GM23338 (cell line): ENCODE data around the gene GPC5. TPM values are rescaled to one million over a fixed set of nuclear protein-coding genes. Genes with fewer than 3 reads are reported as not detected.

Source experiments
- ATAC-seq: fragments of 200-7000 bp; cut with Tn5 transposase; 3 replicates; pipeline ENCODE4 v1.9.1; 2020
- DNase-seq: peaks from one replicate; pipeline ENCODE4 v3.0.0-alpha.2; 2015; ENCODE audit warnings: low spot score
- H2AFZ ChIP-seq: fragments of 200-600 bp; sonication (generic); 2 replicates; pipeline ENCODE4 v1.8.0; 2016; ENCODE audit warnings: antibody characterized with exemption, mild to moderate bottlenecking, moderate library complexity
- H3F3A ChIP-seq: fragments of 200-600 bp; sonication (generic); replicated peaks from 2 replicates; pipeline ENCODE4 v1.8.0; 2017; ENCODE audit warnings: antibody characterized with exemption, mixed run types, low read depth
- H3K27ac ChIP-seq: fragments of 200-600 bp; sonication (generic); 2 replicates; pipeline ENCODE4 v1.6.1; 2016; ENCODE audit warnings: low read depth
- H3K27me3 ChIP-seq: fragments of 200-600 bp; sonication (generic); 2 replicates; pipeline ENCODE4 v1.8.0; 2016; ENCODE audit warnings: mild to moderate bottlenecking, mixed run types, moderate library complexity; ENCODE audit not compliant: insufficient read depth
- H3K36me3 ChIP-seq: fragments of 200-600 bp; sonication (generic); 2 replicates; pipeline ENCODE4 v1.8.0; 2016; ENCODE audit warnings: mild to moderate bottlenecking; ENCODE audit not compliant: insufficient read depth
- H3K4me1 ChIP-seq: fragments of 200-600 bp; sonication (generic); 2 replicates; pipeline ENCODE4 v1.8.0; 2016; ENCODE audit warnings: mild to moderate bottlenecking, moderate library complexity; ENCODE audit not compliant: insufficient read depth
- H3K4me2 ChIP-seq: fragments of 200-600 bp; sonication (generic); 2 replicates; pipeline ENCODE4 v1.7.1; 2017; ENCODE audit warnings: mixed run types
- H3K4me3 ChIP-seq: fragments of 200-600 bp; sonication (generic); 2 replicates; pipeline ENCODE4 v1.6.1; 2016; ENCODE audit warnings: mixed run types
- H3K79me2 ChIP-seq: fragments of 200-600 bp; sonication (generic); replicated peaks from 2 replicates; pipeline ENCODE4 v1.8.0; 2017; ENCODE audit warnings: mild to moderate bottlenecking; ENCODE audit not compliant: insufficient read depth
- H3K9me2 ChIP-seq: fragments of 200-600 bp; sonication (generic); 2 replicates; pipeline ENCODE4 v1.8.0; 2017; ENCODE audit not compliant: insufficient read depth
- H4K20me1 ChIP-seq: fragments of 200-600 bp; sonication (generic); replicated peaks from 2 replicates; pipeline ENCODE4 v1.8.0; 2017; ENCODE audit warnings: mild to moderate bottlenecking; ENCODE audit not compliant: insufficient read depth
- H3K27ac Mint-ChIP-seq: 2 replicates; pipeline ENCODE4 v1.8.0; 2020; ENCODE audit warnings: inconsistent platforms, mild to moderate bottlenecking, moderate library complexity, mixed read lengths
- H3K27me3 Mint-ChIP-seq: 3 replicates; pipeline ENCODE4 v1.8.0; 2022; ENCODE audit warnings: low read depth, mild to moderate bottlenecking, moderate library complexity, mixed read lengths, inconsistent platforms; ENCODE audit not compliant: insufficient read depth, poor library complexity
- H3K36me3 Mint-ChIP-seq: 3 replicates; pipeline ENCODE4 v1.8.0; 2021; ENCODE audit warnings: low read depth, mild to moderate bottlenecking, inconsistent platforms, moderate library complexity, mixed read lengths
- H3K4me1 Mint-ChIP-seq: 3 replicates; pipeline ENCODE4 v1.8.0; 2020; ENCODE audit warnings: mild to moderate bottlenecking, inconsistent platforms, mixed read lengths
- H3K4me3 Mint-ChIP-seq: 3 replicates; pipeline ENCODE4 v1.8.0; 2021; ENCODE audit warnings: moderate library complexity, mild to moderate bottlenecking, inconsistent platforms, mixed read lengths
- H3K9me3 Mint-ChIP-seq: 3 replicates; pipeline ENCODE4 v1.8.0; 2020; ENCODE audit warnings: moderate library complexity, mild to moderate bottlenecking, inconsistent platforms, mixed read lengths
- CREB1 ChIP-seq: fragments of 250-450 bp; sonication (Bioruptor Pico); IDR thresholded peaks from 2 replicates; pipeline ENCODE4 v1.5.0; 2020; ENCODE audit warnings: low read depth, mild to moderate bottlenecking, moderate library complexity
- EZH2 ChIP-seq: fragments of 200-600 bp; sonication (generic); IDR thresholded peaks from one replicate; pipeline ENCODE4 v1.8.0; 2017; ENCODE audit warnings: antibody characterized with exemption, mild to moderate bottlenecking, low read depth; ENCODE audit not compliant: unreplicated experiment
- EZH2phosphoT487 ChIP-seq: fragments of 200-600 bp; sonication (generic); IDR thresholded peaks from one replicate; pipeline ENCODE4 v1.8.1; 2018; ENCODE audit warnings: antibody characterized with exemption; ENCODE audit not compliant: unreplicated experiment
- JUNB ChIP-seq: IDR thresholded peaks from one replicate; pipeline ENCODE4 v1.6.1; 2016; ENCODE audit warnings: antibody characterized with exemption; ENCODE audit not compliant: unreplicated experiment
- POLR2AphosphoS5 ChIP-seq: IDR thresholded peaks from 2 replicates; pipeline ENCODE4 v1.6.1; 2016; ENCODE audit warnings: antibody characterized with exemption, low read depth
- STAT1 ChIP-seq: IDR thresholded peaks from one replicate; pipeline ENCODE4 v1.6.1; 2016; ENCODE audit warnings: antibody characterized with exemption; ENCODE audit not compliant: unreplicated experiment
- ZNF114 ChIP-seq: fragments of 250-450 bp; sonication (Bioruptor Pico); IDR thresholded peaks from 2 replicates; pipeline ENCODE4 v1.5.0; 2020; ENCODE audit warnings: mild to moderate bottlenecking, moderate library complexity
- ZNF331 ChIP-seq: fragments of 250-450 bp; sonication (Bioruptor Pico); IDR thresholded peaks from 2 replicates; pipeline ENCODE4 v1.5.0; 2020; ENCODE audit warnings: low read depth, mild to moderate bottlenecking, moderate library complexity
- polyA plus RNA-seq: library from polyadenylated mRNA; unstranded; fragments of >200 nt; fragmentation: Nextera tagmentation; extraction: Ambion mirVana; gene quantifications from 2 replicates; pipeline ENCODE4 v1.2.1, GENCODE V29; 2016
- total RNA-seq: library from RNA; depleted of rRNA; stranded (reverse); fragments of >200 nt; shearing (Covaris generic); gene quantifications from 2 replicates; pipeline ENCODE4 v1.2.3, GENCODE V29; 2014
- TF ChIP-seq, protein P1 (sequence below): IDR thresholded peaks from one replicate; pipeline ENCODE4 v1.6.1; 2018; ENCODE audit warnings: antibody characterized with exemption; ENCODE audit not compliant: unreplicated experiment
- TF ChIP-seq, protein P2 (sequence below): fragments of 250-450 bp; sonication (Bioruptor Pico); IDR thresholded peaks from 2 replicates; pipeline ENCODE4 v1.5.0; 2020; ENCODE audit warnings: mild to moderate bottlenecking, moderate library complexity
- TF ChIP-seq, protein P3 (sequence below), 2 experiments: fragments of 200-600 bp in 1 of 2; sonication (generic) in 1 of 2; conservative IDR thresholded peaks; 2 replicates each; pipeline versions ENCODE4 v1.5.1 to v1.6.1; 2016 to 2017; ENCODE audit warnings: antibody characterized with exemption in 2 of 2, low read depth in 2 of 2, mild to moderate bottlenecking in 2 of 2, moderate library complexity in 1 of 2

GPC5 gene
- total and polyA plus RNA-seq, 2 experiments from 2014 or later: 0.95 to 1.1 TPM

DNA sequence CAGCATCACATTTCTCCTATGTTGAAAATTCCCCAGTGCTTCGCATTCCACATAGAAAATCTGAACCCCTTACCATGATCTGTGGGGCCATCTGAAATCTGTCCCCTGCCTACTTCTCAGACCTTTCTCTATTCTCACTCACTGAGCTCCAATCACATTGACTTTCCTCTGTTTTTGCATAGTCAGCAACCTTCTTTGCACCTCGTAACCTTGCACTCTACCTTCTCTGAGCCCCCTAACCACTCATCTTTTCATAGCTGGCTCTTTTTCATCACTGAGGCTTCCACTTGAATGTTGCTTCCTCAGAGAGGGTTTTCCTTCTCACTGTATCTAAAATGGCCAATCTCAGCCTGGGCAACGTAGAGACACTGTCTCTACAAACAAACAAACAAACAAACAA is 286.3 kb downstream of the GPC5 start:
- Histone ChIP-seq H3F3A (no peaks in the 10 kb centered on the region), H3K4me3 (no peak overlapping the region), H3K36me3 (no peaks in the 10 kb centered on the region), H3K27me3 (no peaks in the 10 kb centered on the region), H3K9me2 (no peaks in the 10 kb centered on the region), H3K27ac (no peak overlapping the region), H2AFZ (peak overlapping the region; percentile 48; the same call in 1 of the 2 replicates), H3K4me1 (no peaks in the 10 kb centered on the region), H3K79me2 (no peaks in the 10 kb centered on the region), H3K4me2 (no peak overlapping the region), H4K20me1 (no peaks in the 10 kb centered on the region)
- H3K36me3 Mint-ChIP-seq: no peaks in the 10 kb centered on the region
- no peak overlapping the region for H3K4me3 Mint-ChIP-seq
- peaks cover 3% of the 10 kb centered on the region; the same call in 1 of the 3 replicates for H3K4me1 Mint-ChIP-seq
- ATAC-seq (no peak), DNase-seq (no peak)
- H3K27ac Mint-ChIP-seq: no peak overlapping the region
- peaks cover 6% of the 10 kb centered on the region for H3K27me3 Mint-ChIP-seq
- no peak for TF ChIP-seq EZH2phosphoT487
- no peak for TF ChIP-seq CREB1 (CRISPR knock-in tag)
- no peak for TF ChIP-seq POLR2AphosphoS5
- TF ChIP-seq ZNF114: no peak
- no peak for TF ChIP-seq ZNF331
- no peak for TF ChIP-seq JUNB
- no peaks in the 10 kb centered on the region for H3K9me3 Mint-ChIP-seq

DNA sequence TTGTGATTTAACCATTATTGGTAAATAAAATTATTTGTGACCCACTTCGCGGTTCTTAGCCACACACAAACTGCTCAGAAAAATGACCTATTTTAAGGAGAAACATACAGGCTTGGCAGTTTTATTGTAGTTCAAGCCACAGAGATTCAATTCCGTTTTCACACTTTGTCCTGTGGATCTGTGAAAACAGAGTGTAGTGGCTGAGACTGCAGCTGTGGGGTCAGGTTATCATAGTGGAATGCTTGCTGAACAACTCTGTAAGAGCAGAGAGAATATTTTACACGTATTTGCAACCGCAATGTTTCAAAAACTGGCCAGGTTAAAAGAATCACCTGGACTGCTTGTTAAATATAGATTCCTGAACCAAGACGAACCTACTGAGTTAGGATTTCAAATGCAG is 292.5 kb downstream of the GPC5 start:
- Histone ChIP-seq H3K9me2 (no peaks in the 10 kb centered on the region), H3K36me3 (no peaks in the 10 kb centered on the region), H3K79me2 (no peaks in the 10 kb centered on the region), H3K27ac (no peak overlapping the region), H3K4me2 (no peak overlapping the region), H3K4me1 (no peaks in the 10 kb centered on the region), H4K20me1 (no peaks in the 10 kb centered on the region), H2AFZ (no peak overlapping the region), H3K4me3 (no peak overlapping the region), H3F3A (no peaks in the 10 kb centered on the region), H3K27me3 (no peaks in the 10 kb centered on the region)
- H3K4me3 Mint-ChIP-seq: no peak overlapping the region
- H3K27ac Mint-ChIP-seq: no peak overlapping the region
- H3K36me3 Mint-ChIP-seq: no peaks in the 10 kb centered on the region
- ATAC-seq (no peak), DNase-seq (no peak)
- no peaks in the 10 kb centered on the region for H3K4me1 Mint-ChIP-seq
- no peaks in the 10 kb centered on the region for H3K9me3 Mint-ChIP-seq
- no peaks in the 10 kb centered on the region for H3K27me3 Mint-ChIP-seq
- TF ChIP-seq EZH2 (no peak), STAT1 (no peak), ZNF331 (no peak), EZH2phosphoT487 (no peak), POLR2AphosphoS5 (no peak), ZNF114 (no peak), CREB1 (CRISPR knock-in tag) (no peak), JUNB (no peak)
- TF ChIP-seq, protein P1, sequence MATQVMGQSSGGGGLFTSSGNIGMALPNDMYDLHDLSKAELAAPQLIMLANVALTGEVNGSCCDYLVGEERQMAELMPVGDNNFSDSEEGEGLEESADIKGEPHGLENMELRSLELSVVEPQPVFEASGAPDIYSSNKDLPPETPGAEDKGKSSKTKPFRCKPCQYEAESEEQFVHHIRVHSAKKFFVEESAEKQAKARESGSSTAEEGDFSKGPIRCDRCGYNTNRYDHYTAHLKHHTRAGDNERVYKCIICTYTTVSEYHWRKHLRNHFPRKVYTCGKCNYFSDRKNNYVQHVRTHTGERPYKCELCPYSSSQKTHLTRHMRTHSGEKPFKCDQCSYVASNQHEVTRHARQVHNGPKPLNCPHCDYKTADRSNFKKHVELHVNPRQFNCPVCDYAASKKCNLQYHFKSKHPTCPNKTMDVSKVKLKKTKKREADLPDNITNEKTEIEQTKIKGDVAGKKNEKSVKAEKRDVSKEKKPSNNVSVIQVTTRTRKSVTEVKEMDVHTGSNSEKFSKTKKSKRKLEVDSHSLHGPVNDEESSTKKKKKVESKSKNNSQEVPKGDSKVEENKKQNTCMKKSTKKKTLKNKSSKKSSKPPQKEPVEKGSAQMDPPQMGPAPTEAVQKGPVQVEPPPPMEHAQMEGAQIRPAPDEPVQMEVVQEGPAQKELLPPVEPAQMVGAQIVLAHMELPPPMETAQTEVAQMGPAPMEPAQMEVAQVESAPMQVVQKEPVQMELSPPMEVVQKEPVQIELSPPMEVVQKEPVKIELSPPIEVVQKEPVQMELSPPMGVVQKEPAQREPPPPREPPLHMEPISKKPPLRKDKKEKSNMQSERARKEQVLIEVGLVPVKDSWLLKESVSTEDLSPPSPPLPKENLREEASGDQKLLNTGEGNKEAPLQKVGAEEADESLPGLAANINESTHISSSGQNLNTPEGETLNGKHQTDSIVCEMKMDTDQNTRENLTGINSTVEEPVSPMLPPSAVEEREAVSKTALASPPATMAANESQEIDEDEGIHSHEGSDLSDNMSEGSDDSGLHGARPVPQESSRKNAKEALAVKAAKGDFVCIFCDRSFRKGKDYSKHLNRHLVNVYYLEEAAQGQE: no peak
- TF ChIP-seq, protein P2, sequence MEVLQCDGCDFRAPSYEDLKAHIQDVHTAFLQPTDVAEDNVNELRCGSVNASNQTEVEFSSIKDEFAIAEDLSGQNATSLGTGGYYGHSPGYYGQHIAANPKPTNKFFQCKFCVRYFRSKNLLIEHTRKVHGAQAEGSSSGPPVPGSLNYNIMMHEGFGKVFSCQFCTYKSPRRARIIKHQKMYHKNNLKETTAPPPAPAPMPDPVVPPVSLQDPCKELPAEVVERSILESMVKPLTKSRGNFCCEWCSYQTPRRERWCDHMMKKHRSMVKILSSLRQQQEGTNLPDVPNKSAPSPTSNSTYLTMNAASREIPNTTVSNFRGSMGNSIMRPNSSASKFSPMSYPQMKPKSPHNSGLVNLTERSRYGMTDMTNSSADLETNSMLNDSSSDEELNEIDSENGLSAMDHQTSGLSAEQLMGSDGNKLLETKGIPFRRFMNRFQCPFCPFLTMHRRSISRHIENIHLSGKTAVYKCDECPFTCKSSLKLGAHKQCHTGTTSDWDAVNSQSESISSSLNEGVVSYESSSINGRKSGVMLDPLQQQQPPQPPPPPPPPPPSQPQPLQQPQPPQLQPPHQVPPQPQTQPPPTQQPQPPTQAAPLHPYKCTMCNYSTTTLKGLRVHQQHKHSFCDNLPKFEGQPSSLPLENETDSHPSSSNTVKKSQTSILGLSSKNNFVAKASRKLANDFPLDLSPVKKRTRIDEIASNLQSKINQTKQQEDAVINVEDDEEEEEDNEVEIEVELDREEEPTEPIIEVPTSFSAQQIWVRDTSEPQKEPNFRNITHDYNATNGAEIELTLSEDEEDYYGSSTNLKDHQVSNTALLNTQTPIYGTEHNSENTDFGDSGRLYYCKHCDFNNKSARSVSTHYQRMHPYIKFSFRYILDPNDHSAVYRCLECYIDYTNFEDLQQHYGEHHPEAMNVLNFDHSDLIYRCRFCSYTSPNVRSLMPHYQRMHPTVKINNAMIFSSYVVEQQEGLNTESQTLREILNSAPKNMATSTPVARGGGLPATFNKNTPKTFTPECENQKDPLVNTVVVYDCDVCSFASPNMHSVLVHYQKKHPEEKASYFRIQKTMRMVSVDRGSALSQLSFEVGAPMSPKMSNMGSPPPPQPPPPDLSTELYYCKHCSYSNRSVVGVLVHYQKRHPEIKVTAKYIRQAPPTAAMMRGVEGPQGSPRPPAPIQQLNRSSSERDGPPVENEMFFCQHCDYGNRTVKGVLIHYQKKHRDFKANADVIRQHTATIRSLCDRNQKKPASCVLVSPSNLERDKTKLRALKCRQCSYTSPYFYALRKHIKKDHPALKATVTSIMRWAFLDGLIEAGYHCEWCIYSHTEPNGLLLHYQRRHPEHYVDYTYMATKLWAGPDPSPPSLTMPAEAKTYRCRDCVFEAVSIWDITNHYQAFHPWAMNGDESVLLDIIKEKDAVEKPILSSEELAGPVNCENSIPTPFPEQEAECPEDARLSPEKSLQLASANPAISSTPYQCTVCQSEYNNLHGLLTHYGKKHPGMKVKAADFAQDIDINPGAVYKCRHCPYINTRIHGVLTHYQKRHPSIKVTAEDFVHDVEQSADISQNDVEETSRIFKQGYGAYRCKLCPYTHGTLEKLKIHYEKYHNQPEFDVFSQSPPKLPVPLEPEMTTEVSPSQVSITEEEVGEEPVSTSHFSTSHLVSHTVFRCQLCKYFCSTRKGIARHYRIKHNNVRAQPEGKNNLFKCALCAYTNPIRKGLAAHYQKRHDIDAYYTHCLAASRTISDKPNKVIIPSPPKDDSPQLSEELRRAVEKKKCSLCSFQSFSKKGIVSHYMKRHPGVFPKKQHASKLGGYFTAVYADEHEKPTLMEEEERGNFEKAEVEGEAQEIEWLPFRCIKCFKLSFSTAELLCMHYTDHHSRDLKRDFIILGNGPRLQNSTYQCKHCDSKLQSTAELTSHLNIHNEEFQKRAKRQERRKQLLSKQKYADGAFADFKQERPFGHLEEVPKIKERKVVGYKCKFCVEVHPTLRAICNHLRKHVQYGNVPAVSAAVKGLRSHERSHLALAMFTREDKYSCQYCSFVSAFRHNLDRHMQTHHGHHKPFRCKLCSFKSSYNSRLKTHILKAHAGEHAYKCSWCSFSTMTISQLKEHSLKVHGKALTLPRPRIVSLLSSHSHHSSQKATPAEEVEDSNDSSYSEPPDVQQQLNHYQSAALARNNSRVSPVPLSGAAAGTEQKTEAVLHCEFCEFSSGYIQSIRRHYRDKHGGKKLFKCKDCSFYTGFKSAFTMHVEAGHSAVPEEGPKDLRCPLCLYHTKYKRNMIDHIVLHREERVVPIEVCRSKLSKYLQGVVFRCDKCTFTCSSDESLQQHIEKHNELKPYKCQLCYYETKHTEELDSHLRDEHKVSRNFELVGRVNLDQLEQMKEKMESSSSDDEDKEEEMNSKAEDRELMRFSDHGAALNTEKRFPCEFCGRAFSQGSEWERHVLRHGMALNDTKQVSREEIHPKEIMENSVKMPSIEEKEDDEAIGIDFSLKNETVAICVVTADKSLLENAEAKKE (CRISPR knock-in tag): no peak
- TF ChIP-seq, protein P3, sequence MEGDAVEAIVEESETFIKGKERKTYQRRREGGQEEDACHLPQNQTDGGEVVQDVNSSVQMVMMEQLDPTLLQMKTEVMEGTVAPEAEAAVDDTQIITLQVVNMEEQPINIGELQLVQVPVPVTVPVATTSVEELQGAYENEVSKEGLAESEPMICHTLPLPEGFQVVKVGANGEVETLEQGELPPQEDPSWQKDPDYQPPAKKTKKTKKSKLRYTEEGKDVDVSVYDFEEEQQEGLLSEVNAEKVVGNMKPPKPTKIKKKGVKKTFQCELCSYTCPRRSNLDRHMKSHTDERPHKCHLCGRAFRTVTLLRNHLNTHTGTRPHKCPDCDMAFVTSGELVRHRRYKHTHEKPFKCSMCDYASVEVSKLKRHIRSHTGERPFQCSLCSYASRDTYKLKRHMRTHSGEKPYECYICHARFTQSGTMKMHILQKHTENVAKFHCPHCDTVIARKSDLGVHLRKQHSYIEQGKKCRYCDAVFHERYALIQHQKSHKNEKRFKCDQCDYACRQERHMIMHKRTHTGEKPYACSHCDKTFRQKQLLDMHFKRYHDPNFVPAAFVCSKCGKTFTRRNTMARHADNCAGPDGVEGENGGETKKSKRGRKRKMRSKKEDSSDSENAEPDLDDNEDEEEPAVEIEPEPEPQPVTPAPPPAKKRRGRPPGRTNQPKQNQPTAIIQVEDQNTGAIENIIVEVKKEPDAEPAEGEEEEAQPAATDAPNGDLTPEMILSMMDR (conservative IDR thresholded peaks at IDR 0.05; ENCODE audit: low read depth in 2 of 2): no peak
